AG09309 (cell line): ENCODE data around the gene CD58.

Source experiments
- DNase-seq: peaks from one replicate; pipeline ENCODE4 v3.0.0-alpha.2; 2010; ENCODE audit warnings: low read depth
- H3K4me3 ChIP-seq: 2 replicates; pipeline ENCODE4 v1.5.1; 2011; ENCODE audit warnings: mild to moderate bottlenecking, low read depth, low read length, moderate library complexity; ENCODE audit not compliant: control insufficient read depth
- CTCF ChIP-seq: IDR thresholded peaks from 2 replicates; pipeline ENCODE4 v1.5.1; 2011; ENCODE audit warnings: mild to moderate bottlenecking, low read depth, low read length, inconsistent platforms; ENCODE audit not compliant: insufficient read depth, control insufficient read depth; ENCODE audit errors: missing control alignments

Gene CD58

GRCh38 chr1:116465845-116466685 is 104.8 kb downstream of the CD58 start:
- DNase-seq, result no peak
- no peak for TF ChIP-seq CTCF
- no peak overlapping the region for H3K4me3 ChIP-seq

- TF ChIP-seq CTCF, result no peak
- no peak overlapping the region for H3K4me3 ChIP-seq
- no peak for DNase-seq
Observed at GRCh38 chr1:116465477-116465844, 105.4 kb downstream of the CD58 start.
